ENCODE data around the gene IRS4.

The IRS4 gene

GRCh38 chrX:108736509-108737479 lies at the start of gene IRS4:
TSS of gene IRS4 (minus strand) at chrX:108736563.
- H3K27me3 Mint-ChIP-seq = peaks cover 9% of the 10 kb centered on the region
- H3K4me3 Mint-ChIP-seq = peak within 1 kb of the TSS; percentile 32
- no peaks in the 10 kb centered on the region for H3K9me3 Mint-ChIP-seq (ENCODE audit: low read depth)
- no peaks in the 10 kb centered on the region for H3K36me3 Mint-ChIP-seq
- H3K27ac Mint-ChIP-seq = no peak within 1 kb of the TSS
- peaks cover 2% of the 10 kb centered on the region for H3K4me1 Mint-ChIP-seq (ENCODE audit: low read depth)

- Mint-ChIP-seq H3K27me3 (no peaks in the 10 kb centered on the region), H3K9me3 (ENCODE audit: low read depth) (peaks cover 6% of the 10 kb centered on the region), H3K4me1 (ENCODE audit: low read depth) (no peaks in the 10 kb centered on the region), H3K4me3 (no peak overlapping the region), H3K27ac (no peak overlapping the region), H3K36me3 (no peaks in the 10 kb centered on the region)
Observed at GRCh38 chrX:108772549-108772948, 36.2 kb upstream of the IRS4 start.

- no peaks in the 10 kb centered on the region for H3K36me3 Mint-ChIP-seq
- H3K9me3 Mint-ChIP-seq (ENCODE audit: low read depth) = no peaks in the 10 kb centered on the region
- H3K4me1 Mint-ChIP-seq (ENCODE audit: low read depth) = no peaks in the 10 kb centered on the region
Observed at GRCh38 chrX:108763559-108763958, 27.2 kb upstream of the IRS4 start.

GRCh38 chrX:108740299-108740774 lies 4.0 kb upstream of the IRS4 start:
- no peak overlapping the region for H3K27ac Mint-ChIP-seq
- no peak overlapping the region for H3K4me3 Mint-ChIP-seq
- no peaks in the 10 kb centered on the region for H3K36me3 Mint-ChIP-seq
- H3K27me3 Mint-ChIP-seq = peaks cover 3% of the 10 kb centered on the region
- peaks cover 2% of the 10 kb centered on the region for H3K4me1 Mint-ChIP-seq (ENCODE audit: low read depth)
- H3K9me3 Mint-ChIP-seq (ENCODE audit: low read depth) = no peaks in the 10 kb centered on the region

More at GRCh38 chrX:108763559-108763958, 27.2 kb upstream of the IRS4 start:
- Mint-ChIP-seq H3K27ac (no peak overlapping the region), H3K27me3 (no peaks in the 10 kb centered on the region), H3K4me3 (no peak overlapping the region)

- H3K27ac Mint-ChIP-seq = no peak overlapping the region
- H3K36me3 Mint-ChIP-seq = no peaks in the 10 kb centered on the region
- no peaks in the 10 kb centered on the region for H3K9me3 Mint-ChIP-seq (ENCODE audit: low read depth)
- no peak overlapping the region for H3K4me3 Mint-ChIP-seq
- H3K4me1 Mint-ChIP-seq (ENCODE audit: low read depth) = peaks cover 2% of the 10 kb centered on the region
- H3K27me3 Mint-ChIP-seq = peaks cover 7% of the 10 kb centered on the region
Observed at GRCh38 chrX:108737754-108738153, 1.4 kb upstream of the IRS4 start.

- Mint-ChIP-seq H3K36me3 (no peaks in the 10 kb centered on the region), H3K27ac (no peak overlapping the region), H3K4me1 (ENCODE audit: low read depth) (peaks cover 2% of the 10 kb centered on the region), H3K4me3 (no peak overlapping the region), H3K27me3 (peaks cover 12% of the 10 kb centered on the region), H3K9me3 (ENCODE audit: low read depth) (no peaks in the 10 kb centered on the region)
Observed at GRCh38 chrX:108735679-108736508, 469 bp downstream of the IRS4 start.

GRCh38 chrX:108735091-108735678 lies 1.2 kb downstream of the IRS4 start:
- no peak overlapping the region for H3K27ac Mint-ChIP-seq
- H3K4me1 Mint-ChIP-seq (ENCODE audit: low read depth) = peaks cover 2% of the 10 kb centered on the region
- H3K36me3 Mint-ChIP-seq = no peaks in the 10 kb centered on the region
- peak overlapping the region; percentile 32 for H3K4me3 Mint-ChIP-seq
- H3K9me3 Mint-ChIP-seq (ENCODE audit: low read depth) = no peaks in the 10 kb centered on the region
- H3K27me3 Mint-ChIP-seq = peaks cover 15% of the 10 kb centered on the region

GRCh38 chrX:108734426-108734825 lies 1.9 kb downstream of the IRS4 start:
- Mint-ChIP-seq H3K36me3 (no peaks in the 10 kb centered on the region), H3K27me3 (peaks cover 15% of the 10 kb centered on the region), H3K4me1 (ENCODE audit: low read depth) (peaks cover 2% of the 10 kb centered on the region), H3K4me3 (no peak overlapping the region), H3K27ac (no peak overlapping the region), H3K9me3 (ENCODE audit: low read depth) (no peaks in the 10 kb centered on the region)

GRCh38 chrX:108732630-108733321 lies 3.6 kb downstream of the IRS4 start:
- Mint-ChIP-seq H3K9me3 (ENCODE audit: low read depth) (no peaks in the 10 kb centered on the region), H3K36me3 (no peaks in the 10 kb centered on the region), H3K4me1 (ENCODE audit: low read depth) (peaks cover 2% of the 10 kb centered on the region), H3K27me3 (peaks cover 14% of the 10 kb centered on the region), H3K27ac (no peak overlapping the region), H3K4me3 (no peak overlapping the region)

GRCh38 chrX:108731153-108731552 lies 5.2 kb downstream of the IRS4 start:
- H3K4me3 Mint-ChIP-seq = no peak overlapping the region
- no peak overlapping the region for H3K27ac Mint-ChIP-seq
- H3K36me3 Mint-ChIP-seq = no peaks in the 10 kb centered on the region
- peaks cover 1% of the 10 kb centered on the region for H3K4me1 Mint-ChIP-seq (ENCODE audit: low read depth)
- H3K27me3 Mint-ChIP-seq = peaks cover 12% of the 10 kb centered on the region
- H3K9me3 Mint-ChIP-seq (ENCODE audit: low read depth) = no peaks in the 10 kb centered on the region

GRCh38 chrX:108726748-108727147 lies 9.6 kb downstream of the IRS4 start:
- Mint-ChIP-seq H3K36me3 (no peaks in the 10 kb centered on the region), H3K4me1 (ENCODE audit: low read depth) (no peaks in the 10 kb centered on the region), H3K4me3 (no peak overlapping the region), H3K27me3 (peaks cover 5% of the 10 kb centered on the region), H3K27ac (no peak overlapping the region), H3K9me3 (ENCODE audit: low read depth) (no peaks in the 10 kb centered on the region)

- Mint-ChIP-seq H3K4me3 (no peak overlapping the region), H3K9me3 (ENCODE audit: low read depth) (no peaks in the 10 kb centered on the region), H3K36me3 (no peaks in the 10 kb centered on the region), H3K27me3 (no peaks in the 10 kb centered on the region), H3K4me1 (ENCODE audit: low read depth) (no peaks in the 10 kb centered on the region), H3K27ac (no peak overlapping the region)
Observed at GRCh38 chrX:108722561-108722960, 13.8 kb downstream of the IRS4 start.

GRCh38 chrX:108712886-108713285 lies 23.5 kb downstream of the IRS4 start:
- Mint-ChIP-seq H3K36me3 (no peaks in the 10 kb centered on the region), H3K27ac (no peak overlapping the region), H3K4me1 (ENCODE audit: low read depth) (no peaks in the 10 kb centered on the region), H3K27me3 (no peaks in the 10 kb centered on the region), H3K9me3 (ENCODE audit: low read depth) (no peaks in the 10 kb centered on the region), H3K4me3 (no peak overlapping the region)

GRCh38 chrX:108704839-108705238 lies 31.5 kb downstream of the IRS4 start:
- Mint-ChIP-seq H3K27ac (no peak overlapping the region), H3K4me1 (ENCODE audit: low read depth) (no peaks in the 10 kb centered on the region), H3K4me3 (no peak overlapping the region), H3K9me3 (ENCODE audit: low read depth) (no peaks in the 10 kb centered on the region), H3K27me3 (no peaks in the 10 kb centered on the region), H3K36me3 (no peaks in the 10 kb centered on the region)

All from activated naive CD8-positive, alpha-beta T cell (primary cell).